K562 (cell line): ENCODE data around the gene ZNF140. TPM values are rescaled to one million over a fixed set of nuclear protein-coding genes. Genes with fewer than 3 reads are reported as not detected.

ENCODE experiments used
- ATF7 ChIP-seq: fragments of 450-650 bp; IDR thresholded peaks from 2 replicates; pipeline ENCODE4 v1.7.1; 2014; ENCODE audit warnings: mild to moderate bottlenecking, moderate library complexity
- HIVEP1 ChIP-seq: fragments of 250-450 bp; sonication (Bioruptor Pico); IDR thresholded peaks from 2 replicates; pipeline ENCODE4 v1.4.0; 2020; ENCODE audit warnings: mild to moderate bottlenecking
- PRPF4 ChIP-seq: fragments of 200-400 bp; formaldehyde crosslinking; IDR thresholded peaks from one replicate; pipeline ENCODE4 v1.6.1; 2017; ENCODE audit warnings: low read length, low read depth, mild to moderate bottlenecking; ENCODE audit not compliant: insufficient read depth, poor library complexity, severe bottlenecking
- ZEB2 ChIP-seq: fragments of 450-650 bp; IDR thresholded peaks from 2 replicates; pipeline ENCODE4 v1.6.1; 2016
- ZNF217 ChIP-seq: sonication (generic); formaldehyde crosslinking; IDR thresholded peaks from 2 replicates; pipeline ENCODE4 v1.8.0; 2022; ENCODE audit warnings: mild to moderate bottlenecking, missing genetic modification reagents
- polyA plus RNA-seq, 8 experiments: library from polyadenylated mRNA; depleted of rRNA in 4 of 8; stranded (reverse) in 5 of 8; unstranded in 3 of 8; fragments of >200 nt; fragmentation: Nextera tagmentation in 2 of 8; fragmentation: Illumina TruSeq in 1 of 8; extraction: Ambion mirVana in 2 of 8; extraction: Trizol in 1 of 8; gene quantifications; 2 replicates each; pipeline versions ENCODE4 v1.2.1 to v1.2.3, GENCODE V29; 2011 to 2014; ENCODE audit warnings: inconsistent platforms in 1 of 8, missing spikeins in 1 of 8
- total RNA-seq, 7 experiments: library from RNA; depleted of rRNA in 6 of 7; stranded (reverse); fragments of >200 nt in 6 of 7; fragmentation: Illumina TruSeq in 2 of 7; extraction: Trizol in 2 of 7; gene quantifications; 2 replicates each; pipeline versions ENCODE4 v1.2.1 to v1.2.3, GENCODE V29; 2011 to 2021; ENCODE audit warnings: low replicate concordance in 1 of 7
- TF ChIP-seq, protein P1 (sequence below): fragments of 250-450 bp; sonication (Bioruptor Pico); IDR thresholded peaks from 2 replicates; pipeline ENCODE4 v1.4.0; 2020
- TF ChIP-seq, protein P2 (sequence below), 2 experiments: fragments of 250-450 bp in 1 of 2; fragments of 450-650 bp in 1 of 2; sonication (Bioruptor Pico) in 1 of 2; IDR thresholded peaks; 2 replicates each; pipeline versions ENCODE4 v1.6.1 to v1.8.0; 2016 to 2021; ENCODE audit warnings: mild to moderate bottlenecking in 2 of 2, moderate library complexity in 2 of 2, missing compliant biosample characterization in 1 of 2, missing genetic modification characterization in 1 of 2
- TF ChIP-seq, protein P3 (sequence below): fragments of 450-650 bp; IDR thresholded peaks from 2 replicates; pipeline ENCODE4 v1.6.1; 2016
- TF ChIP-seq, protein P4 (sequence below): fragments of 450-650 bp; formaldehyde crosslinking; conservative IDR thresholded peaks from 2 replicates; pipeline ENCODE4 v1.4.0; 2022; ENCODE audit warnings: mild to moderate bottlenecking, missing genetic modification characterization
- TF ChIP-seq, protein P5 (sequence below): fragments of 450-650 bp; IDR thresholded peaks from 2 replicates; pipeline ENCODE4 v1.6.1; 2016; ENCODE audit warnings: mild to moderate bottlenecking, moderate library complexity

The ZNF140 gene
- total and polyA plus RNA-seq, 9 of the 15 experiments (the other 6 are each of a cell fraction or from before 2014, with no cell fraction given) = 1.6 to 10.9 (median 5.3) TPM

DNA sequence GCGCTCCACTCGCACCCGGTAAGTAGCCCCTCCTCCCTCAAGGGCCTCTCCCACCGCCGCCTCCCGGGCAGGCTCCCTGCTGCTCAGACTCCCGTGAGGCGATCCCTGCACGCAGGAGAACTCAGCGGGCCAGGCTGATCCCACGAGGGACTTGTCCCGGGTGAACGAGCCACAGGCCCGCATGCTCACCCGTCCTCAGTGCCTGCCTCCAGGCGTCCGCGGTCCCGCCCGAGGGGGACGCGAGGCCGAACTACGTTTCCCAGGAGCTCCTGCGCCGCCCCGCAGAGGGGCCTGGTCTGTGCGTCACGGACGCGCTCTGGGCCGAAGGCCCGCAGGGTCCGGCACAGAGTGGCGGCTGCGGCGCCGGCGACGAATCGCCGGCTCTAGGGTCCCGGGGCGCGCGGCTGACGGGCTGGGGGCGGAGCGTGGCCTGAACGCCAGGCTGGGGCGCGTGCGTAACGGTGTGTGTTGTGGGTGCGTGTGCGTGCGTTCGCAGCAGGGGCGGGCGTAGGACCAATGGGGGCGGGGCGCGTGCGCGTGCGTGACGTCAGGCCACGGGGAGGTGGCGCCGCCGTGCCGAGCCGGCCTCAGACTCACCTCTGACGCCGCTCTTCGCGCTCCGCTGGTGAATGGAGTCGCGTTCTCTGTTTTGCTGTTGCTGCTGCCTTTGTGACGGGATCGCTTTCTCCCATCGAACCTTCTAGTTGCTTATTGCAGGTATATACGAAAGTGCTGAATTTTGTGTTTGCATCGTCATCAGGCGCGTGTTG lies 49.5 kb downstream of the ZNF140 start, which contains the start of the genes ZNF10 and ZNF891 (continued):
- TF ChIP-seq, protein P1, sequence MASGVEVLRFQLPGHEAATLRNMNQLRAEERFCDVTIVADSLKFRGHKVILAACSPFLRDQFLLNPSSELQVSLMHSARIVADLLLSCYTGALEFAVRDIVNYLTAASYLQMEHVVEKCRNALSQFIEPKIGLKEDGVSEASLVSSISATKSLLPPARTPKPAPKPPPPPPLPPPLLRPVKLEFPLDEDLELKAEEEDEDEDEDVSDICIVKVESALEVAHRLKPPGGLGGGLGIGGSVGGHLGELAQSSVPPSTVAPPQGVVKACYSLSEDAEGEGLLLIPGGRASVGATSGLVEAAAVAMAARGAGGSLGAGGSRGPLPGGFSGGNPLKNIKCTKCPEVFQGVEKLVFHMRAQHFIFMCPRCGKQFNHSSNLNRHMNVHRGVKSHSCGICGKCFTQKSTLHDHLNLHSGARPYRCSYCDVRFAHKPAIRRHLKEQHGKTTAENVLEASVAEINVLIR = peak; percentile 87
- TF ChIP-seq ZNF217 (CRISPR knock-in tag) (no peak), ZEB2 (peak; percentile 61; the same call in 1 of the 2 replicates), HIVEP1 (CRISPR knock-in tag) (0 out of 2 replicates have a peak, but pooled peaks have one; percentile 26), ATF7 (peak; percentile 94), PRPF4 (peak; percentile 44)
- TF ChIP-seq, protein P2, sequence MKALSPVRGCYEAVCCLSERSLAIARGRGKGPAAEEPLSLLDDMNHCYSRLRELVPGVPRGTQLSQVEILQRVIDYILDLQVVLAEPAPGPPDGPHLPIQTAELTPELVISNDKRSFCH (CRISPR knock-in tag; IDR thresholded peaks at IDR 0.05) = no peak
- TF ChIP-seq, protein P2 (tag; IDR thresholded peaks at IDR 0.05) = no peak
- TF ChIP-seq, protein P3, sequence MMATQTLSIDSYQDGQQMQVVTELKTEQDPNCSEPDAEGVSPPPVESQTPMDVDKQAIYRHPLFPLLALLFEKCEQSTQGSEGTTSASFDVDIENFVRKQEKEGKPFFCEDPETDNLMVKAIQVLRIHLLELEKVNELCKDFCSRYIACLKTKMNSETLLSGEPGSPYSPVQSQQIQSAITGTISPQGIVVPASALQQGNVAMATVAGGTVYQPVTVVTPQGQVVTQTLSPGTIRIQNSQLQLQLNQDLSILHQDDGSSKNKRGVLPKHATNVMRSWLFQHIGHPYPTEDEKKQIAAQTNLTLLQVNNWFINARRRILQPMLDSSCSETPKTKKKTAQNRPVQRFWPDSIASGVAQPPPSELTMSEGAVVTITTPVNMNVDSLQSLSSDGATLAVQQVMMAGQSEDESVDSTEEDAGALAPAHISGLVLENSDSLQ = no peak; the same call in 1 of the 2 replicates
- TF ChIP-seq, protein P4, sequence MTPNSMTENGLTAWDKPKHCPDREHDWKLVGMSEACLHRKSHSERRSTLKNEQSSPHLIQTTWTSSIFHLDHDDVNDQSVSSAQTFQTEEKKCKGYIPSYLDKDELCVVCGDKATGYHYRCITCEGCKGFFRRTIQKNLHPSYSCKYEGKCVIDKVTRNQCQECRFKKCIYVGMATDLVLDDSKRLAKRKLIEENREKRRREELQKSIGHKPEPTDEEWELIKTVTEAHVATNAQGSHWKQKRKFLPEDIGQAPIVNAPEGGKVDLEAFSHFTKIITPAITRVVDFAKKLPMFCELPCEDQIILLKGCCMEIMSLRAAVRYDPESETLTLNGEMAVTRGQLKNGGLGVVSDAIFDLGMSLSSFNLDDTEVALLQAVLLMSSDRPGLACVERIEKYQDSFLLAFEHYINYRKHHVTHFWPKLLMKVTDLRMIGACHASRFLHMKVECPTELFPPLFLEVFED (CRISPR knock-in tag) = 0 out of 2 replicates have a peak, but pooled peaks have one; percentile 24
- TF ChIP-seq, protein P5, sequence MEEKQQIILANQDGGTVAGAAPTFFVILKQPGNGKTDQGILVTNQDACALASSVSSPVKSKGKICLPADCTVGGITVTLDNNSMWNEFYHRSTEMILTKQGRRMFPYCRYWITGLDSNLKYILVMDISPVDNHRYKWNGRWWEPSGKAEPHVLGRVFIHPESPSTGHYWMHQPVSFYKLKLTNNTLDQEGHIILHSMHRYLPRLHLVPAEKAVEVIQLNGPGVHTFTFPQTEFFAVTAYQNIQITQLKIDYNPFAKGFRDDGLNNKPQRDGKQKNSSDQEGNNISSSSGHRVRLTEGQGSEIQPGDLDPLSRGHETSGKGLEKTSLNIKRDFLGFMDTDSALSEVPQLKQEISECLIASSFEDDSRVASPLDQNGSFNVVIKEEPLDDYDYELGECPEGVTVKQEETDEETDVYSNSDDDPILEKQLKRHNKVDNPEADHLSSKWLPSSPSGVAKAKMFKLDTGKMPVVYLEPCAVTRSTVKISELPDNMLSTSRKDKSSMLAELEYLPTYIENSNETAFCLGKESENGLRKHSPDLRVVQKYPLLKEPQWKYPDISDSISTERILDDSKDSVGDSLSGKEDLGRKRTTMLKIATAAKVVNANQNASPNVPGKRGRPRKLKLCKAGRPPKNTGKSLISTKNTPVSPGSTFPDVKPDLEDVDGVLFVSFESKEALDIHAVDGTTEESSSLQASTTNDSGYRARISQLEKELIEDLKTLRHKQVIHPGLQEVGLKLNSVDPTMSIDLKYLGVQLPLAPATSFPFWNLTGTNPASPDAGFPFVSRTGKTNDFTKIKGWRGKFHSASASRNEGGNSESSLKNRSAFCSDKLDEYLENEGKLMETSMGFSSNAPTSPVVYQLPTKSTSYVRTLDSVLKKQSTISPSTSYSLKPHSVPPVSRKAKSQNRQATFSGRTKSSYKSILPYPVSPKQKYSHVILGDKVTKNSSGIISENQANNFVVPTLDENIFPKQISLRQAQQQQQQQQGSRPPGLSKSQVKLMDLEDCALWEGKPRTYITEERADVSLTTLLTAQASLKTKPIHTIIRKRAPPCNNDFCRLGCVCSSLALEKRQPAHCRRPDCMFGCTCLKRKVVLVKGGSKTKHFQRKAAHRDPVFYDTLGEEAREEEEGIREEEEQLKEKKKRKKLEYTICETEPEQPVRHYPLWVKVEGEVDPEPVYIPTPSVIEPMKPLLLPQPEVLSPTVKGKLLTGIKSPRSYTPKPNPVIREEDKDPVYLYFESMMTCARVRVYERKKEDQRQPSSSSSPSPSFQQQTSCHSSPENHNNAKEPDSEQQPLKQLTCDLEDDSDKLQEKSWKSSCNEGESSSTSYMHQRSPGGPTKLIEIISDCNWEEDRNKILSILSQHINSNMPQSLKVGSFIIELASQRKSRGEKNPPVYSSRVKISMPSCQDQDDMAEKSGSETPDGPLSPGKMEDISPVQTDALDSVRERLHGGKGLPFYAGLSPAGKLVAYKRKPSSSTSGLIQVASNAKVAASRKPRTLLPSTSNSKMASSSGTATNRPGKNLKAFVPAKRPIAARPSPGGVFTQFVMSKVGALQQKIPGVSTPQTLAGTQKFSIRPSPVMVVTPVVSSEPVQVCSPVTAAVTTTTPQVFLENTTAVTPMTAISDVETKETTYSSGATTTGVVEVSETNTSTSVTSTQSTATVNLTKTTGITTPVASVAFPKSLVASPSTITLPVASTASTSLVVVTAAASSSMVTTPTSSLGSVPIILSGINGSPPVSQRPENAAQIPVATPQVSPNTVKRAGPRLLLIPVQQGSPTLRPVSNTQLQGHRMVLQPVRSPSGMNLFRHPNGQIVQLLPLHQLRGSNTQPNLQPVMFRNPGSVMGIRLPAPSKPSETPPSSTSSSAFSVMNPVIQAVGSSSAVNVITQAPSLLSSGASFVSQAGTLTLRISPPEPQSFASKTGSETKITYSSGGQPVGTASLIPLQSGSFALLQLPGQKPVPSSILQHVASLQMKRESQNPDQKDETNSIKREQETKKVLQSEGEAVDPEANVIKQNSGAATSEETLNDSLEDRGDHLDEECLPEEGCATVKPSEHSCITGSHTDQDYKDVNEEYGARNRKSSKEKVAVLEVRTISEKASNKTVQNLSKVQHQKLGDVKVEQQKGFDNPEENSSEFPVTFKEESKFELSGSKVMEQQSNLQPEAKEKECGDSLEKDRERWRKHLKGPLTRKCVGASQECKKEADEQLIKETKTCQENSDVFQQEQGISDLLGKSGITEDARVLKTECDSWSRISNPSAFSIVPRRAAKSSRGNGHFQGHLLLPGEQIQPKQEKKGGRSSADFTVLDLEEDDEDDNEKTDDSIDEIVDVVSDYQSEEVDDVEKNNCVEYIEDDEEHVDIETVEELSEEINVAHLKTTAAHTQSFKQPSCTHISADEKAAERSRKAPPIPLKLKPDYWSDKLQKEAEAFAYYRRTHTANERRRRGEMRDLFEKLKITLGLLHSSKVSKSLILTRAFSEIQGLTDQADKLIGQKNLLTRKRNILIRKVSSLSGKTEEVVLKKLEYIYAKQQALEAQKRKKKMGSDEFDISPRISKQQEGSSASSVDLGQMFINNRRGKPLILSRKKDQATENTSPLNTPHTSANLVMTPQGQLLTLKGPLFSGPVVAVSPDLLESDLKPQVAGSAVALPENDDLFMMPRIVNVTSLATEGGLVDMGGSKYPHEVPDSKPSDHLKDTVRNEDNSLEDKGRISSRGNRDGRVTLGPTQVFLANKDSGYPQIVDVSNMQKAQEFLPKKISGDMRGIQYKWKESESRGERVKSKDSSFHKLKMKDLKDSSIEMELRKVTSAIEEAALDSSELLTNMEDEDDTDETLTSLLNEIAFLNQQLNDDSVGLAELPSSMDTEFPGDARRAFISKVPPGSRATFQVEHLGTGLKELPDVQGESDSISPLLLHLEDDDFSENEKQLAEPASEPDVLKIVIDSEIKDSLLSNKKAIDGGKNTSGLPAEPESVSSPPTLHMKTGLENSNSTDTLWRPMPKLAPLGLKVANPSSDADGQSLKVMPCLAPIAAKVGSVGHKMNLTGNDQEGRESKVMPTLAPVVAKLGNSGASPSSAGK = peak; percentile 83
